Measurements from ENCODE around the gene NUDT14.

Gene NUDT14

DNA sequence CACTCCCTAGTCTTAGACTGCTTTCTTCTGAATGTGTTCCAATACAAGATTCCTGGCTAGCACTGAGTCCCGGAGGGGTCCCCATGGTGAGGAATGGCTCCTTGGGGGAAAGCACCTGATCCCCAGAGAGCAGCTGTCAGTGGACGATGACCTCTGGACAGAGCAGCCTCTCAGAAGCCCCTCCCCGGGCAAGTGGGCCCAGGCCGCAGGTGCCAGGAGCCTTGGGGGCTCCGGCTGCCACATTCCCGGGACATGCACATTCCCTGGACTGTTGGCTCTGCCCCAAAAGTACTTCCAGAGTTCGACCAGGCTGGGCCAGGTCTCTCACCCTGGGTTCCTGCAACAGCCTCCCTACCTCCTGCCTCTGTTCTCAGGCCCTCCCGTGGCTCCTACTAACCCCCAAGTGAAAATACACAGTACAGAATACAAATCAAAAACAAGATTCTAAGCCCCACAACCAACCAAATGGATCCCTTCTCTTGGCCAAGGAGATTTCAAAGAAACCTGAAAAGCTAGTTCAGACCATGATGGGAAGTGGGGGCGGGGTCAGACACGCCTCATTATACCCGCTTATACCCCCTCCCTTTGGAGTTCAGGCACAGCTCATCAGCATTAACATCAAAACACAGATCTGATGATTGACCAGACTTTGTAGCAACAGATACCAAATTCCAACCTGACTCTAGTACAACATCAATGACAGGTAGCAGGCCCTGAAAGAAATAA, 43.9 kb upstream of the NUDT14 start:
- TF ChIP-seq SIN3A (IDR thresholded peaks at IDR 0.05; ENCODE audit: borderline replicate concordance, insufficient read depth, low read length) (no peak), REST (IDR thresholded peaks at IDR 0.05; ENCODE audit: insufficient read depth in 1 of 2, low read depth in 2 of 2, low read length in 2 of 2) (no peak), FOXP2 (optimal IDR thresholded peaks at IDR 0.05; ENCODE audit: borderline replicate concordance, extremely low read depth, extremely low read length, insufficient read depth) (no peak)

GRCh38 chr14:105223770-105224544, 42.8 kb upstream of the NUDT14 start:
- TF ChIP-seq TAF1 (IDR thresholded peaks at IDR 0.05; ENCODE audit: borderline replicate concordance, insufficient read depth, low read length): no peak
- no peak for TF ChIP-seq FOXP2 (optimal IDR thresholded peaks at IDR 0.05; ENCODE audit: borderline replicate concordance, extremely low read depth, extremely low read length, insufficient read depth)
- no peak for TF ChIP-seq POLR2AphosphoS5 (IDR thresholded peaks at IDR 0.05; ENCODE audit: low read depth, low read length)
- TF ChIP-seq REST (IDR thresholded peaks at IDR 0.05; ENCODE audit: insufficient read depth in 1 of 2, low read depth in 2 of 2, low read length in 2 of 2): no peak
- TF ChIP-seq SIN3A (IDR thresholded peaks at IDR 0.05; ENCODE audit: borderline replicate concordance, insufficient read depth, low read length): no peak

DNA sequence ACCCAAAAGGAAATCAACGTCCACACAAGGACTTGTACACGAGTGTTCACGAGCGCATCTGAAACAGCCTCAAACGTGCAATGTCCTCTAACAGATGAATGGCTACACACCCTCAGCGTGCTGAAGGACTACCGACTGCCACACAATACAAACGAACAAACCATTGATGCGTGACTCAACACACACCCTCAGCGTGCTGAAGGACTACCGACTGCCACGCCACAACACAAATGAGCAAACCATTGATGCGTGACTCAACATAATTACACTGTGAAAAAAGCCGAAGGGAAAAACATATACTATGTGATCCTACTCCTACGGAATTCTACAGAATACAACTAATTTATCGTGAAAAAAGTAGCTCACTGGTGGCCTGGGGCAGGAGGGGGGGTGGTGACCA, 42.1 kb upstream of the NUDT14 start:
- TF ChIP-seq SIN3A (IDR thresholded peaks at IDR 0.05; ENCODE audit: borderline replicate concordance, insufficient read depth, low read length): no peak
- TF ChIP-seq POLR2AphosphoS5 (IDR thresholded peaks at IDR 0.05; ENCODE audit: low read depth, low read length): no peak
- no peak for TF ChIP-seq TAF1 (IDR thresholded peaks at IDR 0.05; ENCODE audit: borderline replicate concordance, insufficient read depth, low read length)
- no peak for TF ChIP-seq FOXP2 (optimal IDR thresholded peaks at IDR 0.05; ENCODE audit: borderline replicate concordance, extremely low read depth, extremely low read length, insufficient read depth)
- TF ChIP-seq REST (IDR thresholded peaks at IDR 0.05; ENCODE audit: insufficient read depth in 1 of 2, low read depth in 2 of 2, low read length in 2 of 2): no peak

DNA sequence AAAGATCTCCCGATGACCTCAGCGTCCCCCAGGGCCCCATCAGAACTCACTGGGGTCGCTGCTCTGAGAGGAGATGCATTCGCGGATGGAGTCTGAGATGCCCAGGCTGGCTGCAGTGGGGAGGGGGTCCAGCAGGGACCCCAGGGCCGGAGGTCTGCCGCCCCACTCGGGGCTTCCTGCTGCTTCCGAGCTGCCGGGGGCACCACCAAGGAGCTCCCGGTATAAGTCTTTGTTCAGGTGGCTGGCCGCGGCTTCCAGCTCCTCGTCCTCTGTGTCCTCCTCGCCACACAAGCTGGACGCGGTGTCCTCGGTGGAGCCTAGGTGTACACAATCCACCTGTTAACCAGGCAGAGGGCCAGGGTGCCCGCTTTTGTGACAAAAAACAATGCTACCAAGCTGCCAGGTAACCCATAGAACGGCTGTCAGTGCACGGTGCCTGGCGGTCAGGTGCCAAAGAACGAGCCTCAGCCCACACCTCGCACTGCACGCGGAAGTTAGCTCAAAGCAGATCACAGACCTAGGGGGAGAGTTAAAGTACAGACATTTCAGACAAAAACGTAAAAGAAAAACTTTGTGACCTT, 40.6 kb upstream of the NUDT14 start:
- no peak for TF ChIP-seq FOXP2 (optimal IDR thresholded peaks at IDR 0.05; ENCODE audit: borderline replicate concordance, extremely low read depth, extremely low read length, insufficient read depth)

- TF ChIP-seq TAF1 (IDR thresholded peaks at IDR 0.05; ENCODE audit: borderline replicate concordance, insufficient read depth, low read length): no peak
- TF ChIP-seq REST (IDR thresholded peaks at IDR 0.05; ENCODE audit: insufficient read depth in 1 of 2, low read depth in 2 of 2, low read length in 2 of 2): no peak
- no peak for TF ChIP-seq SIN3A (IDR thresholded peaks at IDR 0.05; ENCODE audit: borderline replicate concordance, insufficient read depth, low read length)
- TF ChIP-seq FOXP2 (optimal IDR thresholded peaks at IDR 0.05; ENCODE audit: borderline replicate concordance, extremely low read depth, extremely low read length, insufficient read depth): no peak
- no peak for TF ChIP-seq POLR2AphosphoS5 (IDR thresholded peaks at IDR 0.05; ENCODE audit: low read depth, low read length)
Observed at GRCh38 chr14:105220699-105221597, 39.8 kb upstream of the NUDT14 start.

All from PFSK-1 (cell line).